HCT116 (cell line): ENCODE data around the gene CD109. TPM values are rescaled to one million over a fixed set of nuclear protein-coding genes. Genes with fewer than 3 reads are reported as not detected.

Experiments
- ATAC-seq: fragments of 200-7000 bp; cut with Tn5 transposase; 2 replicates; pipeline ENCODE4 v1.9.1; 2020; ENCODE audit warnings: mild to moderate bottlenecking, moderate library complexity
- BruUV-seq: library from RNA; stranded (reverse); fragments of 400-500 nt; replicated peaks from 2 replicates; lab custom pipeline; 2021; lab: Mats Ljungman, UMichigan
- CTCF ChIA-PET: fragments of 300-600 bp; sonication (Branson Sonifier 250); formaldehyde crosslinking; loops from one replicate; lab custom pipeline; 2021; ENCODE audit warnings: antibody characterized with exemption; lab: Charles Lee
- POLR2A ChIA-PET: fragments of 300-600, 350-600 bp; sonication (Branson Sonifier 250); formaldehyde crosslinking; loops from one replicate; lab custom pipeline; 2021; ENCODE audit warnings: antibody characterized with exemption; lab: Charles Lee
- RAD21 ChIA-PET, 2 experiments: fragments of 300-600 bp; sonication (Branson Sonifier 250); formaldehyde crosslinking; loops; one replicate each; lab custom pipeline; 2023; ENCODE audit warnings: low total read pairs in 2 of 2; ENCODE audit not compliant: uncharacterized antibody in 2 of 2, unreplicated experiment in 2 of 2, low non-redundant PET in 1 of 2; lab: Charles Lee
- DNase-seq: peaks from one replicate; pipeline ENCODE4 v3.0.0-alpha.2; 2010; ENCODE audit warnings: low read depth, low spot score
- H2AFZ ChIP-seq: fragments of 200-600 bp; shearing (Covaris generic), sonication (generic); 2 replicates; pipeline ENCODE4 v1.6.1; 2017; ENCODE audit warnings: low read depth, mixed run types, mixed read lengths, antibody characterized with exemption, low read length; ENCODE audit not compliant: poor library complexity, severe bottlenecking
- H3K27ac ChIP-seq: 2 replicates; pipeline ENCODE4 v1.5.1; 2012; ENCODE audit warnings: low read depth, low read length
- H3K27me3 ChIP-seq: fragments of 200-600 bp; sonication (generic); 2 replicates; pipeline ENCODE4 v1.6.1; 2016; ENCODE audit warnings: mixed run types, low read length, mixed read lengths; ENCODE audit not compliant: insufficient read depth
- H3K36me3 ChIP-seq, 2 experiments: fragments of 200-500 bp in 1 of 2; fragments of 200-600 bp in 1 of 2; sonication (Bioruptor generic) in 1 of 2; sonication (generic) in 1 of 2; 2 replicates each; pipeline versions ENCODE4 v1.5.1 to v1.6.1; 2014 to 2016; ENCODE audit warnings: low read length in 2 of 2, inconsistent platforms in 1 of 2, mixed read lengths in 1 of 2, mixed run types in 1 of 2; ENCODE audit not compliant: insufficient read depth in 2 of 2, control insufficient read depth in 1 of 2
- H3K4me1 ChIP-seq, 2 experiments: fragments of 200-600 bp in 1 of 2; sonication (generic) in 1 of 2; 2 replicates each; pipeline versions ENCODE4 v1.5.1 to v1.6.1; 2012 to 2017; ENCODE audit warnings: low read length in 2 of 2, inconsistent platforms in 1 of 2, mild to moderate bottlenecking in 1 of 2, mixed read lengths in 1 of 2, mixed run types in 1 of 2, moderate library complexity in 1 of 2; ENCODE audit not compliant: insufficient read depth in 2 of 2, control insufficient read depth in 1 of 2
- H3K4me2 ChIP-seq: fragments of 200-600 bp; sonication (generic); 2 replicates; pipeline ENCODE4 v1.6.1; 2017; ENCODE audit warnings: mixed run types, low read length, mixed read lengths
- H3K4me3 ChIP-seq, 2 experiments: fragments of 200-600 bp in 1 of 2; sonication (generic) in 1 of 2; replicated peaks in 1 of 2; 2 replicates each; pipeline ENCODE4 v1.5.1; 2011 to 2016; ENCODE audit warnings: low read length in 2 of 2, control low read depth in 1 of 2, low read depth in 1 of 2, mild to moderate bottlenecking in 1 of 2, mixed read lengths in 1 of 2, mixed run types in 1 of 2
- H3K79me2 ChIP-seq: fragments of 200-600 bp; sonication (generic); 2 replicates; pipeline ENCODE4 v1.6.1; 2017; ENCODE audit warnings: mild to moderate bottlenecking, mixed run types, low read length, moderate library complexity, mixed read lengths; ENCODE audit not compliant: insufficient read depth
- H3K9ac ChIP-seq: fragments of 200-600 bp; sonication (generic); 2 replicates; pipeline ENCODE4 v1.6.1; 2016; ENCODE audit warnings: low read length, mixed read lengths
- H3K9me2 ChIP-seq: fragments of 200-600 bp; sonication (generic), shearing (Covaris generic); 2 replicates; pipeline ENCODE4 v1.6.1; 2017; ENCODE audit warnings: mixed run types, mild to moderate bottlenecking, moderate library complexity; ENCODE audit not compliant: insufficient read depth
- H3K9me3 ChIP-seq, 2 experiments: fragments of 200-500 bp in 1 of 2; fragments of 200-600 bp in 1 of 2; sonication (Bioruptor generic) in 1 of 2; sonication (generic) in 1 of 2; 2 replicates each; pipeline ENCODE4 v1.6.1; 2014 to 2017; ENCODE audit warnings: low read length in 2 of 2, mixed read lengths in 2 of 2, inconsistent platforms in 1 of 2, low read depth in 1 of 2, mild to moderate bottlenecking in 1 of 2, mixed run types in 1 of 2, moderate library complexity in 1 of 2; ENCODE audit not compliant: control insufficient read depth in 1 of 2, insufficient read depth in 1 of 2
- H4K20me1 ChIP-seq: fragments of 200-600 bp; sonication (generic), shearing (Covaris generic); 2 replicates; pipeline ENCODE4 v1.6.1; 2017; ENCODE audit warnings: mixed run types, mild to moderate bottlenecking, moderate library complexity; ENCODE audit not compliant: insufficient read depth
- CBX3 ChIP-seq: IDR thresholded peaks from 2 replicates; pipeline ENCODE4 v1.6.1; 2012; ENCODE audit warnings: low read depth
- CEBPB ChIP-seq: IDR thresholded peaks from 2 replicates; pipeline ENCODE4 v1.6.1; 2012; ENCODE audit warnings: low read depth
- EGR1 ChIP-seq: IDR thresholded peaks from 2 replicates; pipeline ENCODE4 v1.6.1; 2012; ENCODE audit warnings: low read depth
- ELF1 ChIP-seq: IDR thresholded peaks from 2 replicates; pipeline ENCODE4 v1.6.1; 2012; ENCODE audit warnings: low read depth, borderline replicate concordance
- EZH2 ChIP-seq: fragments of 200-600 bp; sonication (generic); IDR thresholded peaks from 2 replicates; pipeline ENCODE4 v1.6.1; 2017; ENCODE audit warnings: antibody characterized with exemption, mixed run types
- EZH2phosphoT487 ChIP-seq: fragments of 200-600 bp; IDR thresholded peaks from 2 replicates; pipeline ENCODE4 v1.6.1; 2018; ENCODE audit warnings: antibody characterized with exemption, borderline replicate concordance
- FOSL1 ChIP-seq: IDR thresholded peaks from 2 replicates; pipeline ENCODE4 v1.6.1; 2012; ENCODE audit warnings: low read depth
- JUND ChIP-seq: IDR thresholded peaks from 2 replicates; pipeline ENCODE4 v1.6.1; 2012
- POLR2AphosphoS5 ChIP-seq: IDR thresholded peaks from 2 replicates; pipeline ENCODE4 v1.6.1; 2011; ENCODE audit warnings: mild to moderate bottlenecking, low read depth, low read length, moderate library complexity
- RAD21 ChIP-seq: IDR thresholded peaks from 2 replicates; pipeline ENCODE4 v1.6.1; 2012; ENCODE audit warnings: low read depth, mild to moderate bottlenecking
- SRF ChIP-seq: IDR thresholded peaks from 2 replicates; pipeline ENCODE4 v1.6.1; 2012; ENCODE audit warnings: low read depth
- TCF7L2 ChIP-seq: IDR thresholded peaks from 2 replicates; pipeline ENCODE4 v1.7.0; 2011; ENCODE audit warnings: borderline replicate concordance, inconsistent platforms; ENCODE audit not compliant: insufficient read depth, insufficient read length; ENCODE audit errors: extremely low read depth
- YY1 ChIP-seq: IDR thresholded peaks from 2 replicates; pipeline ENCODE4 v1.6.1; 2011; ENCODE audit warnings: low read length, low read depth, moderate library complexity, mild to moderate bottlenecking; ENCODE audit not compliant: insufficient replicate concordance; ENCODE audit errors: extremely low read depth
- ZFX ChIP-seq: fragments of 450-650 bp; IDR thresholded peaks from 2 replicates; pipeline ENCODE4 v1.6.1; 2017
- ZNF274 ChIP-seq: fragments of 200-500 bp; sonication (Bioruptor generic); IDR thresholded peaks from 2 replicates; pipeline ENCODE4 v1.6.1; 2014; ENCODE audit warnings: mild to moderate bottlenecking, low read depth, low read length, inconsistent platforms
- intact Hi-C: fragments of 100-400 bp; cut with micrococcal nuclease; formaldehyde crosslinking; loops from 2 replicates; pipeline ENCODE4 v1.10.0; 2022
- total RNA-seq: library from RNA; stranded (reverse); gene quantifications from one replicate; pipeline ENCODE4 v1.2.1, GENCODE V29; 2021; ENCODE audit not compliant: unreplicated experiment
- TF ChIP-seq, protein P1 (sequence below): IDR thresholded peaks from 2 replicates; pipeline ENCODE4 v1.6.1; 2012
- TF ChIP-seq, protein P2 (sequence below): IDR thresholded peaks from 2 replicates; pipeline ENCODE4 v1.6.1; 2011; ENCODE audit warnings: mild to moderate bottlenecking, low read length, moderate library complexity; ENCODE audit not compliant: insufficient replicate concordance; ENCODE audit errors: extremely low read depth
- TF ChIP-seq, protein P3 (sequence below): IDR thresholded peaks from 2 replicates; pipeline ENCODE4 v1.6.1; 2012
- TF ChIP-seq, protein P4 (sequence below), 3 experiments: fragments of 200-600 bp in 1 of 3; sonication (generic) in 1 of 3; IDR thresholded peaks in 2 of 3; conservative IDR thresholded peaks in 1 of 3; 2 replicates each; pipeline ENCODE4 v1.5.1; 2012 to 2017; ENCODE audit warnings: low read depth in 2 of 3, low read length in 2 of 3, antibody characterized with exemption in 1 of 3, borderline replicate concordance in 1 of 3, control low read depth in 1 of 3, mild to moderate bottlenecking in 1 of 3, mixed read lengths in 1 of 3, mixed run types in 1 of 3, moderate library complexity in 1 of 3; ENCODE audit not compliant: insufficient read depth in 1 of 3
- TF ChIP-seq, protein P5 (sequence below): IDR thresholded peaks from 2 replicates; pipeline ENCODE4 v1.6.1; 2012; ENCODE audit warnings: low read depth

The CD109 gene
- total RNA-seq, 1 experiment from 2014 or later, result 42.1 TPM

DNA sequence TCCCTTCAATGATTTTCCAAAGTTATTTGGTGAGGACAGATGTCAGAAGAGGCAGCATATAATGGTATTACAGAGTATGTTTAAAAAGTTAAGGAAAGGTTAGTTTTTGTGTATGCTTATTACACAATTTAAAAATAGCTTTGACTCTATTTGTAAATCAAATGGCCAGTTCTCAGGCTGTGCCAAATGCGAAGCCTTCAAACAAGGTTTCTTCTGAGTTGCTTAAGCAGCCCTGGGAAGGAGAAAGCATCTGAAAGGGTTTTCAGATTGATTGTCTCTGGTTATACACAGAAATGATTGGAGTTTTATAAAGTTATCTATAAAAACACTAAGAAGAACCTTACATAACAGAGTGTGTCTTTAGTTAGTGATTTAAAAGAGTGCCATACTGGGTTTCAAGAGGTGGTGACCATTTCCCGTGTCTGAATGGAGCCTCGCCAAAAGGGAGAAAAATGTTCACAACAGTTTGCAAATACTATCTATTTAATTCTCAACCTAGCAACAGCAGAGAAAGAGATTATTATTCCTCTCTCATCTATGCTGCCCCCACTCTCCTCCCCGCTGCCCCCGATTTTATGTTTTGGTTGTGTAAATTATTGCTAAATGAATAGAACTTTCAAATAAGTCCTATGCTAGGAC, 16.7 kb downstream of the CD109 start:
- H3K9ac ChIP-seq, result no peak overlapping the region
- ATAC-seq, result no peak
- H3K4me3 ChIP-seq, result no peak overlapping the region
- ChIA-PET CTCF (no interaction called here), POLR2A (no interaction called here), RAD21 (no interaction called here)
- peaks cover 48 to 57% of the 10 kb centered on the region in 2 experiments for H3K4me1 ChIP-seq
- peaks cover 7% of the 10 kb centered on the region; the same call in 1 of the 2 replicates for H3K79me2 ChIP-seq
- H3K9me2 ChIP-seq, result no peaks in the 10 kb centered on the region
- no peak for DNase-seq
- H3K27me3 ChIP-seq, result no peaks in the 10 kb centered on the region
- no peaks in the 10 kb centered on the region for H3K9me3 ChIP-seq
- no peak overlapping the region for H2AFZ ChIP-seq
- H4K20me1 ChIP-seq, result no peaks in the 10 kb centered on the region
- H3K27ac ChIP-seq, result no peak overlapping the region
- intact Hi-C loops, result loop anchor here (5.0 kb wide), 1 partner anchor 55 kb away; no protein-coding TSS in a partner anchor
- no peaks in the 10 kb centered on the region for H3K36me3 ChIP-seq
- no TSS peak for BruUV-seq
- TF ChIP-seq, protein P1, sequence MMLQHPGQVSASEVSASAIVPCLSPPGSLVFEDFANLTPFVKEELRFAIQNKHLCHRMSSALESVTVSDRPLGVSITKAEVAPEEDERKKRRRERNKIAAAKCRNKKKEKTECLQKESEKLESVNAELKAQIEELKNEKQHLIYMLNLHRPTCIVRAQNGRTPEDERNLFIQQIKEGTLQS, result no peak
- no peak for TF ChIP-seq RAD21
- TF ChIP-seq, protein P2, sequence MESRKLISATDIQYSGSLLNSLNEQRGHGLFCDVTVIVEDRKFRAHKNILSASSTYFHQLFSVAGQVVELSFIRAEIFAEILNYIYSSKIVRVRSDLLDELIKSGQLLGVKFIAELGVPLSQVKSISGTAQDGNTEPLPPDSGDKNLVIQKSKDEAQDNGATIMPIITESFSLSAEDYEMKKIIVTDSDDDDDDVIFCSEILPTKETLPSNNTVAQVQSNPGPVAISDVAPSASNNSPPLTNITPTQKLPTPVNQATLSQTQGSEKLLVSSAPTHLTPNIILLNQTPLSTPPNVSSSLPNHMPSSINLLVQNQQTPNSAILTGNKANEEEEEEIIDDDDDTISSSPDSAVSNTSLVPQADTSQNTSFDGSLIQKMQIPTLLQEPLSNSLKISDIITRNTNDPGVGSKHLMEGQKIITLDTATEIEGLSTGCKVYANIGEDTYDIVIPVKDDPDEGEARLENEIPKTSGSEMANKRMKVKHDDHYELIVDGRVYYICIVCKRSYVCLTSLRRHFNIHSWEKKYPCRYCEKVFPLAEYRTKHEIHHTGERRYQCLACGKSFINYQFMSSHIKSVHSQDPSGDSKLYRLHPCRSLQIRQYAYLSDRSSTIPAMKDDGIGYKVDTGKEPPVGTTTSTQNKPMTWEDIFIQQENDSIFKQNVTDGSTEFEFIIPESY, result no peak
- no peak for TF ChIP-seq EZH2
- TF ChIP-seq TCF7L2, result no peak
- no peak for TF ChIP-seq FOSL1
- TF ChIP-seq, protein P3, sequence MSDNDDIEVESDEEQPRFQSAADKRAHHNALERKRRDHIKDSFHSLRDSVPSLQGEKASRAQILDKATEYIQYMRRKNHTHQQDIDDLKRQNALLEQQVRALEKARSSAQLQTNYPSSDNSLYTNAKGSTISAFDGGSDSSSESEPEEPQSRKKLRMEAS, result no peak
- no peak for TF ChIP-seq CBX3
- no peak for TF ChIP-seq ELF1
- no peak for TF ChIP-seq EZH2phosphoT487
- TF ChIP-seq JUND, result no peak
- TF ChIP-seq YY1, result no peak
- no peak for TF ChIP-seq ZFX
- TF ChIP-seq POLR2AphosphoS5, result no peak
- TF ChIP-seq CEBPB, result no peak
- TF ChIP-seq, protein P4, sequence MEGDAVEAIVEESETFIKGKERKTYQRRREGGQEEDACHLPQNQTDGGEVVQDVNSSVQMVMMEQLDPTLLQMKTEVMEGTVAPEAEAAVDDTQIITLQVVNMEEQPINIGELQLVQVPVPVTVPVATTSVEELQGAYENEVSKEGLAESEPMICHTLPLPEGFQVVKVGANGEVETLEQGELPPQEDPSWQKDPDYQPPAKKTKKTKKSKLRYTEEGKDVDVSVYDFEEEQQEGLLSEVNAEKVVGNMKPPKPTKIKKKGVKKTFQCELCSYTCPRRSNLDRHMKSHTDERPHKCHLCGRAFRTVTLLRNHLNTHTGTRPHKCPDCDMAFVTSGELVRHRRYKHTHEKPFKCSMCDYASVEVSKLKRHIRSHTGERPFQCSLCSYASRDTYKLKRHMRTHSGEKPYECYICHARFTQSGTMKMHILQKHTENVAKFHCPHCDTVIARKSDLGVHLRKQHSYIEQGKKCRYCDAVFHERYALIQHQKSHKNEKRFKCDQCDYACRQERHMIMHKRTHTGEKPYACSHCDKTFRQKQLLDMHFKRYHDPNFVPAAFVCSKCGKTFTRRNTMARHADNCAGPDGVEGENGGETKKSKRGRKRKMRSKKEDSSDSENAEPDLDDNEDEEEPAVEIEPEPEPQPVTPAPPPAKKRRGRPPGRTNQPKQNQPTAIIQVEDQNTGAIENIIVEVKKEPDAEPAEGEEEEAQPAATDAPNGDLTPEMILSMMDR (IDR thresholded peaks at IDR 0.05 in 2 of 3, conservative IDR thresholded peaks at IDR 0.05 in 1 of 3; ENCODE audit: borderline replicate concordance in 1 of 3, insufficient read depth in 1 of 3, low read depth in 2 of 3, low read length in 2 of 3), result no peak
- no peak for TF ChIP-seq ZNF274
- TF ChIP-seq, protein P5, sequence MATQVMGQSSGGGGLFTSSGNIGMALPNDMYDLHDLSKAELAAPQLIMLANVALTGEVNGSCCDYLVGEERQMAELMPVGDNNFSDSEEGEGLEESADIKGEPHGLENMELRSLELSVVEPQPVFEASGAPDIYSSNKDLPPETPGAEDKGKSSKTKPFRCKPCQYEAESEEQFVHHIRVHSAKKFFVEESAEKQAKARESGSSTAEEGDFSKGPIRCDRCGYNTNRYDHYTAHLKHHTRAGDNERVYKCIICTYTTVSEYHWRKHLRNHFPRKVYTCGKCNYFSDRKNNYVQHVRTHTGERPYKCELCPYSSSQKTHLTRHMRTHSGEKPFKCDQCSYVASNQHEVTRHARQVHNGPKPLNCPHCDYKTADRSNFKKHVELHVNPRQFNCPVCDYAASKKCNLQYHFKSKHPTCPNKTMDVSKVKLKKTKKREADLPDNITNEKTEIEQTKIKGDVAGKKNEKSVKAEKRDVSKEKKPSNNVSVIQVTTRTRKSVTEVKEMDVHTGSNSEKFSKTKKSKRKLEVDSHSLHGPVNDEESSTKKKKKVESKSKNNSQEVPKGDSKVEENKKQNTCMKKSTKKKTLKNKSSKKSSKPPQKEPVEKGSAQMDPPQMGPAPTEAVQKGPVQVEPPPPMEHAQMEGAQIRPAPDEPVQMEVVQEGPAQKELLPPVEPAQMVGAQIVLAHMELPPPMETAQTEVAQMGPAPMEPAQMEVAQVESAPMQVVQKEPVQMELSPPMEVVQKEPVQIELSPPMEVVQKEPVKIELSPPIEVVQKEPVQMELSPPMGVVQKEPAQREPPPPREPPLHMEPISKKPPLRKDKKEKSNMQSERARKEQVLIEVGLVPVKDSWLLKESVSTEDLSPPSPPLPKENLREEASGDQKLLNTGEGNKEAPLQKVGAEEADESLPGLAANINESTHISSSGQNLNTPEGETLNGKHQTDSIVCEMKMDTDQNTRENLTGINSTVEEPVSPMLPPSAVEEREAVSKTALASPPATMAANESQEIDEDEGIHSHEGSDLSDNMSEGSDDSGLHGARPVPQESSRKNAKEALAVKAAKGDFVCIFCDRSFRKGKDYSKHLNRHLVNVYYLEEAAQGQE, result no peak
- TF ChIP-seq SRF, result no peak
- no peak for TF ChIP-seq EGR1
- H3K4me2 ChIP-seq, result peak overlapping the region; percentile 37
